NCI-H2107 (cell line): ENCODE results near the gene VPS35.

ENCODE experiments used
- DNase-seq: peaks from one replicate; lab custom pipeline; 2025; lab: John Stamatoyannopoulos, UW

VPS35 gene

GRCh38 chr16:46688654-46689364 is at the start of gene VPS35:
Gene VPS35, minus strand, starts transcription at chr16:46689178. Its CDS starts 45 bp downstream, at chr16:46689133.
- peak; percentile 94 for DNase-seq

GRCh38 chr16:46737621-46738214 is 48.7 kb upstream of the VPS35 start:
- no peak for DNase-seq

GRCh38 chr16:46736695-46737094 is 47.7 kb upstream of the VPS35 start:
- no peak for DNase-seq

- no peak for DNase-seq
These were observed 44.4 kb upstream of the VPS35 start for GRCh38 chr16:46733319-46733830.

GRCh38 chr16:46732561-46732960 is 43.6 kb upstream of the VPS35 start:
- DNase-seq, result no peak

- no peak for DNase-seq
These were observed 42.9 kb upstream of the VPS35 start for GRCh38 chr16:46731691-46732555.

GRCh38 chr16:46730801-46731690 is 42.1 kb upstream of the VPS35 start:
- no peak for DNase-seq

- DNase-seq, result no peak
These were observed 41.1 kb upstream of the VPS35 start for GRCh38 chr16:46730126-46730525.

- no peak for DNase-seq
These were observed 40.5 kb upstream of the VPS35 start for GRCh38 chr16:46729326-46729995.

- DNase-seq, result no peak
These were observed 39.8 kb upstream of the VPS35 start for GRCh38 chr16:46728806-46729205.

GRCh38 chr16:46727630-46728029 is 38.7 kb upstream of the VPS35 start:
- no peak for DNase-seq

- DNase-seq, result no peak
These were observed 38.2 kb upstream of the VPS35 start for GRCh38 chr16:46727184-46727583.

- DNase-seq, result no peak
These were observed 32.9 kb upstream of the VPS35 start for GRCh38 chr16:46721885-46722284.

- no peak for DNase-seq
These were observed 31.6 kb upstream of the VPS35 start for GRCh38 chr16:46720619-46721018.

- no peak for DNase-seq
These were observed 30.6 kb upstream of the VPS35 start for GRCh38 chr16:46719528-46719927.

- DNase-seq, result no peak
These were observed 29.2 kb upstream of the VPS35 start for GRCh38 chr16:46718214-46718613.

- no peak for DNase-seq
These were observed 28.7 kb upstream of the VPS35 start for GRCh38 chr16:46717692-46718091.

- DNase-seq, result no peak
These were observed 26.9 kb upstream of the VPS35 start for GRCh38 chr16:46715769-46716305.

GRCh38 chr16:46714797-46715591 is 26.0 kb upstream of the VPS35 start:
- no peak for DNase-seq

- DNase-seq, result no peak
These were observed 24.7 kb upstream of the VPS35 start for GRCh38 chr16:46713634-46714033.
